Heart left ventricle (tissue), 16 donors: Measurements from ENCODE around the gene INPP1. TPM values are rescaled to one million over a fixed set of nuclear protein-coding genes. Genes with fewer than 3 reads are reported as not detected.

Source experiments
- ATAC-seq, 4 donors: fragments of 200-7000 bp; cut with Tn5 transposase; one replicate each; pipeline ENCODE4 v1.9.1; 2020 to 2022; ENCODE audit warnings: moderate library complexity in 4 of 4, mild to moderate bottlenecking in 3 of 4, moderate number of reproducible peaks in 1 of 4
- DNase-seq, 5 donors: peaks; one replicate each; pipeline ENCODE4 v3.0.0-alpha.2; 2020
- H3K27ac ChIP-seq, 12 donors: fragments of 200-600 bp; sonication (generic) in 4 of 12; one replicate each; pipeline versions ENCODE4 v1.5.0 to v1.8.0; 2016 to 2022; ENCODE audit warnings: mild to moderate bottlenecking in 2 of 12
- H3K27me3 ChIP-seq, 9 donors: fragments of 200-600 bp; sonication (generic) in 2 of 9; one replicate each; pipeline versions ENCODE4 v1.5.1 to v1.8.0; 2016 to 2022; ENCODE audit warnings: mild to moderate bottlenecking in 3 of 9
- H3K36me3 ChIP-seq, 9 donors: fragments of 200-600 bp; sonication (generic) in 2 of 9; one replicate each; pipeline versions ENCODE4 v1.5.0 to v1.8.0; 2018 to 2022; ENCODE audit warnings: mild to moderate bottlenecking in 2 of 9
- H3K4me1 ChIP-seq, 12 donors: fragments of 200-600 bp; sonication (generic) in 4 of 12; one replicate each; pipeline versions ENCODE4 v1.5.0 to v1.8.0; 2016 to 2022; ENCODE audit warnings: mild to moderate bottlenecking in 3 of 12
- H3K4me3 ChIP-seq, 12 donors: fragments of 200-600 bp; sonication (generic) in 4 of 12; one replicate each; pipeline versions ENCODE4 v1.5.0 to v1.8.0; 2017 to 2022; ENCODE audit warnings: mild to moderate bottlenecking in 9 of 12, moderate library complexity in 4 of 12
- H3K9me3 ChIP-seq, 12 donors: fragments of 200-600 bp; sonication (generic) in 4 of 12; one replicate each; pipeline versions ENCODE4 v1.5.0 to v1.8.0; 2016 to 2022; ENCODE audit warnings: mild to moderate bottlenecking in 1 of 12
- POLR2A ChIP-seq, 2 donors: fragments of 450-650 bp; IDR thresholded peaks; one replicate each; pipeline ENCODE4 v1.6.1; 2017; ENCODE audit warnings: antibody characterized with exemption in 2 of 2, mild to moderate bottlenecking in 2 of 2, moderate library complexity in 2 of 2
- WGBS, 4 donors: extraction: QIAGEN DNeasy Blood & Tissue Kit in 2 of 4; methylation state at CpG; one replicate each; pipeline versions ENCODE4 v1.1.5 to v1.1.7; 2013 to 2018; 5-methylcytosine and 5-hydroxymethylcytosine counted together
- intact Hi-C, 10 donors: fragments of 100-400 bp; cut with DNase I; formaldehyde crosslinking; loops; one replicate each; pipeline versions ENCODE4 v1.11.1 to v1.14.2; 2022
- polyA plus RNA-seq, 2 donors: library from polyadenylated mRNA; stranded (reverse); fragments of 200-250 nt; gene quantifications; one replicate each; pipeline ENCODE4 v1.2.3, GENCODE V29; 2013
- total RNA-seq, 9 donors: library from RNA; depleted of rRNA in 2 of 9; stranded (reverse); fragments of >200 nt in 2 of 9; fragmentation: NEBNext Ultra II Directional in 3 of 9; extraction: Animal tissue kit (Norgen Biotek cat#: 25700) in 3 of 9; gene quantifications; one replicate each; pipeline versions ENCODE4 v1.1.0 to v1.2.4, GENCODE V29; 2016 to 2023
- TF ChIP-seq, protein P1 (sequence below), 12 donors: fragments of 200-600 bp; sonication (generic) in 4 of 12; IDR thresholded peaks; one replicate each; pipeline versions ENCODE4 v1.5.0 to v1.8.0; 2018 to 2022; ENCODE audit warnings: antibody characterized with exemption in 12 of 12, mild to moderate bottlenecking in 5 of 12
- donor health status: ischemic (EF 13 %, LVEDD 7.1; RV severe dilation, severe dysfunction).
- donor health status: healthy with polysubstance abuse.
- donor health status: DM: no; HTN: yes; CAD: no.
- donor health status: DM: no; HTN: no; CAD: no.
- donor health status: ischemic (EF 25% LVEDD 6.9; RV normal size, moderate dysfunction).
- donor health status: ischemic (EF 25% LVEDD 5.7; RV mildly dilated, moderate dysfunction).
- donor health status: healthy.
- donor health status: DM: yes; HTN: yes; CAD: no.
- donor health status: ischemic (EF 35%, LVEDD 5.7; RV mildly dilated, moderate dysfunction).
- donor health status: nonischemic (EF 11% LVEDD 7.7; RV severe dilation, severe dysfunction).
- donor health status: DM: yes; HTN: yes; CAD: no.
- donor health status: PGD.
- donor health status: ischemic (EF 29% LVEDD 5.4; RV normal size, mild dysfunction).
- donor health status: nonischemic (EF 23%, LVEDD 6.1; RV moderate dilation, normal function).

INPP1 gene
- total and polyA plus RNA-seq, 11 donors, result 7.8 to 26.2 (median 13.3) TPM

- H3K4me3 ChIP-seq, result no peak overlapping the region
- WGBS, 4 donors, result 79 to 88% (median 85%) methylated on average over 1 of the region's 1 CpG
- DNase-seq (no peak), ATAC-seq (no peak)
- no peak for TF ChIP-seq POLR2A (IDR thresholded peaks at IDR 0.05)
- TF ChIP-seq, protein P1, sequence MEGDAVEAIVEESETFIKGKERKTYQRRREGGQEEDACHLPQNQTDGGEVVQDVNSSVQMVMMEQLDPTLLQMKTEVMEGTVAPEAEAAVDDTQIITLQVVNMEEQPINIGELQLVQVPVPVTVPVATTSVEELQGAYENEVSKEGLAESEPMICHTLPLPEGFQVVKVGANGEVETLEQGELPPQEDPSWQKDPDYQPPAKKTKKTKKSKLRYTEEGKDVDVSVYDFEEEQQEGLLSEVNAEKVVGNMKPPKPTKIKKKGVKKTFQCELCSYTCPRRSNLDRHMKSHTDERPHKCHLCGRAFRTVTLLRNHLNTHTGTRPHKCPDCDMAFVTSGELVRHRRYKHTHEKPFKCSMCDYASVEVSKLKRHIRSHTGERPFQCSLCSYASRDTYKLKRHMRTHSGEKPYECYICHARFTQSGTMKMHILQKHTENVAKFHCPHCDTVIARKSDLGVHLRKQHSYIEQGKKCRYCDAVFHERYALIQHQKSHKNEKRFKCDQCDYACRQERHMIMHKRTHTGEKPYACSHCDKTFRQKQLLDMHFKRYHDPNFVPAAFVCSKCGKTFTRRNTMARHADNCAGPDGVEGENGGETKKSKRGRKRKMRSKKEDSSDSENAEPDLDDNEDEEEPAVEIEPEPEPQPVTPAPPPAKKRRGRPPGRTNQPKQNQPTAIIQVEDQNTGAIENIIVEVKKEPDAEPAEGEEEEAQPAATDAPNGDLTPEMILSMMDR (IDR thresholded peaks at IDR 0.05), result no peak
- peaks cover 0 to 32% (median 13%) of the 10 kb centered on the region in 9 donors for H3K36me3 ChIP-seq
- H3K9me3 ChIP-seq, result no peaks in the 10 kb centered on the region
- H3K27me3 ChIP-seq, result no peaks in the 10 kb centered on the region
- peaks cover 0 to 16% (median 8%) of the 10 kb centered on the region in 12 donors for H3K4me1 ChIP-seq
- H3K27ac ChIP-seq, result no peak overlapping the region
- intact Hi-C loops, result loop anchor here in 1 of 10 donors (10.0 kb wide), 1 partner anchor 129 kb away; a partner anchor contains a TSS
Measured at GRCh38 chr2:190313880-190314279, 29.5 kb upstream of the INPP1 start.

DNA sequence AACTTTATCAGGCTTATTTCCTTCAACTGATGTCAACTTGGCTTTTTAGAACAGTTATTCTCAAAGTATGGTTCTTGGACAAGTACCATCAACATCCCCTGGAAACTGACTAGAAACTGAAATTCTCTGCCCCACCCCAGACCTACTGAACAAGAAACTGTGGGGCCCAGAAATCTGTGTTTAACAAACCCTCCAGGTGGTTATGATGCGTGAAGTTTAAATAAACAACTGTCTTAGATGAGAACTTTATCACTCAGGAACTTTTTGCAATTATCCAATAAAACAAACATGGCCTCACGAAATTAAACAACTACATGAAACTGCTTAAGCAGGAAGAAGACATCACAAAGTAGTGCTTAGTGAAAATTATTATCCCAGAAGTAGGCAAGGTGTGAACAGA, 28.1 kb upstream of the INPP1 start:
- Histone ChIP-seq H3K36me3 (peaks cover 0 to 18% (median 0%) of the 10 kb centered on the region in 9 donors), H3K27ac (no peak overlapping the region), H3K4me1 (peaks cover 0 to 22% (median 13%) of the 10 kb centered on the region in 12 donors), H3K9me3 (no peaks in the 10 kb centered on the region), H3K4me3 (no peak overlapping the region), H3K27me3 (no peaks in the 10 kb centered on the region)
- no peak for ATAC-seq
- 92 to 96% (median 94%) methylated on average over 2 of the region's 2 CpGs for whole genome bisulfite sequencing, 4 donors
- no peak for TF ChIP-seq POLR2A (IDR thresholded peaks at IDR 0.05)
- TF ChIP-seq, protein P1 (IDR thresholded peaks at IDR 0.05), result no peak
- DNase-seq, result no peak
- intact Hi-C loops, result loop anchor here in 1 of 10 donors (10.0 kb wide), 1 partner anchor 130 kb away; a partner anchor contains a TSS

DNA sequence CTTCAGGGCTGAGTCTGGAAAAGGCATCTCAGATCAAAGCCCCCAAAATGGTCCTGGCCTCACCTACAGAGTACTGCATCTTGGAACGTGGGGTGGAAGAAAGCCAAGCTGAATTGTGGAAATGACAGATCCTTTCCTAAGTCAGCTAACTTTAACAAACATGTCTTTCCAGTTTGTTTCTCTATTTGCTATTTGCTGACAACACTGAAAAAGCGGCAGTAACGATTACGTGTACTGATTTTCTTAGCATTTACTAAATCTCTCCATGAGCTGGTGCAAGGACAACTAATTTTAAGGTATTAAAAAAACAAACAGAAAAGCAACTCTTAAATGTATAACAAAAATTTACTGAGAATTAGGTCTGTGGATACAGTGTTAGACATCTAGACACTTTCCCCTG, 24.9 kb upstream of the INPP1 start:
- peak overlapping the region in 3 of 12 donors; percentile 86 to 91 (median 88) for H3K27ac ChIP-seq
- no peaks in the 10 kb centered on the region for H3K36me3 ChIP-seq
- H3K27me3 ChIP-seq, result no peaks in the 10 kb centered on the region
- H3K4me1 ChIP-seq, result peaks cover 0 to 25% (median 14%) of the 10 kb centered on the region in 12 donors
- no peak for ATAC-seq
- intact Hi-C loops, result loop anchor here in 1 of 10 donors (10.0 kb wide), 1 partner anchor 134 kb away; a partner anchor contains a TSS
- no peaks in the 10 kb centered on the region for H3K9me3 ChIP-seq
- DNase-seq, result no peak
- WGBS, 4 donors, result 58 to 80% (median 71%) methylated on average over 4 of the region's 4 CpGs
- no peak for TF ChIP-seq POLR2A (IDR thresholded peaks at IDR 0.05)
- TF ChIP-seq, protein P1 (IDR thresholded peaks at IDR 0.05), result no peak
- peak overlapping the region; percentile 65 to 86 (median 74) for H3K4me3 ChIP-seq

- DNase-seq, result no peak
- H3K36me3 ChIP-seq, result no peaks in the 10 kb centered on the region
- intact Hi-C loops, result loop anchor here in 1 of 10 donors (10.0 kb wide), 1 partner anchor 134 kb away; a partner anchor contains a TSS
- 5 to 9% (median 8%) methylated on average over 12 of the region's 12 CpGs for WGBS, 4 donors
- H3K27ac ChIP-seq, result peak overlapping the region; percentile 42 to 92 (median 86)
- H3K4me1 ChIP-seq, result peaks cover 0 to 25% (median 14%) of the 10 kb centered on the region in 12 donors
- peak overlapping the region; percentile 65 to 86 (median 74) for H3K4me3 ChIP-seq
- no peaks in the 10 kb centered on the region for H3K27me3 ChIP-seq
- peak; percentile 3 to 30 (median 22) for ATAC-seq
- TF ChIP-seq, protein P1 (IDR thresholded peaks at IDR 0.05), result no peak
- TF ChIP-seq POLR2A (IDR thresholded peaks at IDR 0.05), result no peak
- no peaks in the 10 kb centered on the region for H3K9me3 ChIP-seq
Measured at GRCh38 chr2:190318931-190319554, 24.3 kb upstream of the INPP1 start.
